Mesodermal cell (in vitro differentiated cells): ENCODE data around the gene SIGMAR1.

Experiments used
- H3K27ac ChIP-seq: 2 replicates; pipeline ENCODE4 v1.7.0; 2013; ENCODE audit warnings: mild to moderate bottlenecking, low read depth, low read length, moderate library complexity; ENCODE audit not compliant: severe bottlenecking
- H3K36me3 ChIP-seq: 2 replicates; pipeline ENCODE4 v1.7.1; 2013; ENCODE audit warnings: mild to moderate bottlenecking, low read length, moderate library complexity; ENCODE audit not compliant: control insufficient read depth, insufficient read depth
- H3K4me1 ChIP-seq: one replicate; pipeline ENCODE4 v1.7.1; 2013; ENCODE audit warnings: mild to moderate bottlenecking, low read length; ENCODE audit not compliant: insufficient read depth, control insufficient read depth, poor library complexity, severe bottlenecking
- H3K4me3 ChIP-seq: 2 replicates; pipeline ENCODE4 v1.7.0; 2013; ENCODE audit warnings: low read length, control low read depth, mild to moderate bottlenecking; ENCODE audit not compliant: insufficient read depth, poor library complexity, severe bottlenecking; ENCODE audit errors: extremely low read depth
- H3K9me3 ChIP-seq: 2 replicates; pipeline ENCODE4 v1.7.1; 2013; ENCODE audit warnings: mild to moderate bottlenecking, low read length, moderate library complexity; ENCODE audit not compliant: control insufficient read depth
- whole genome bisulfite sequencing, 2 experiments: methylation state at CpG; one replicate each; pipeline ENCODE4 v1.1.5; 2013; ENCODE audit warnings: missing lambda C conversion rate in 2 of 2; ENCODE audit not compliant: insufficient coverage in 2 of 2; 5-methylcytosine and 5-hydroxymethylcytosine counted together

The SIGMAR1 gene

DNA sequence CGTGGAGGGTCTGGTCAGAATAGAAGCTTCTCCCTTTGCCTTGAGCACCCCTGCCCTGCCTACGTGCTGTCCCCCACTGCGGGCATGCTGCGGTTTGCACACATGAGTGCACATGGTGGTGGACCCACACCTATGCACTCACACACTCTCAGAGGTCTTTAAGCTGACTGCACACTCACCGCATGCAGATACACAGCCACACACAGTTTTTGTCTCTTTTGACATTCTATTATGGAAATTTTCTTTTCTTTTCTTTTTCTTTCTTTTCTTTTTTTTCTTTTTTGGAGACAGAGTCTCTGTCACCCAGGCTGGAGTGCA, 8.1 kb downstream of the SIGMAR1 start:
- Histone ChIP-seq H3K36me3 (no peaks in the 10 kb centered on the region), H3K4me1 (peaks cover 7% of the 10 kb centered on the region), H3K4me3 (no peak overlapping the region), H3K27ac (no peak overlapping the region), H3K9me3 (no peaks in the 10 kb centered on the region)
- WGBS, 2 experiments: 21 to 35% methylated on average over 4 to 5 of the region's 5 CpGs

DNA sequence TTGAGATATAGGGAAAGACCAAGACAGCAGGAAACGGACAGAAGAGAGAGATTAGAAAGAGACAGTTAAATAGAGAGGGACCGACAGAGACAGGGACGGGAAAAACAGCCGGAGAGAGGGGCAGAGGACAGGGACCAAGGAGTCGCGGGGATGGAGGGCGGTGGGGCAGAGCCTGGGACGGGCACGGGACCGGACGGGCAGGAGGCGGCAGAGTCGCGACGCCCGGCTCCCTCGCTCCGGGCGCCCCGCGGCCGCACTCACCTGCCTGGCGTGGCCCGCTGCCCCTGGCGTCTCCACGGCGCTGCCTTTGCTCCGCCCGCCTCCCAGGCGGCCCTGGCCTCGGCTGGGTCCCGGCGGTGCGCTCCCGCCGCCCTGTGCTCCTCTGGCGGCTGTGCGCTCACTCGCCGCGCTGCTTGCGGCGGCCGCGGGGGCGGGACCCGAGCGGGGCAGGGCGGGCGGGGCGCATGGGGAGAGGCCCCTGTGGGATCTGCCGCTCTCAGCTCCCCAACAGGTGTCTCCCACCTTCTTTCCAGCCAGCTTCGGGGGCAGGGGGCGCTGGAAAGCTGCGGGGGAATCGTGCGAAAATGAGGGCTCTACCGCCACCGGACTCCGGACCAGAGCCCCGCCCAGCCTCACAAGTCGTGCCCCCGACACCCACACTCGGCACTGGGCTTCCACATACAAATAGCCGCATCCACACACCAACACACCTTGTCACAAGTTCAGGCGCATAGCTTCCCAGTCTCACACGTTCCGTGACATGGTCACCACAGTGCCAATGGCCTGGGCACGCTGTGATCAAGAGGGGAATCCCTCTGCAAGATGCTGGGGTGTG, 8.7 kb downstream of the SIGMAR1 start, which contains the start of gene ARID3C:
Gene ARID3C (minus strand): TSS at position 411 of the 835 bp plus-strand sequence. CDS start 1,052 bp downstream, outside the sequence.
- WGBS, 2 experiments: 3 to 4% methylated on average over 55 to 60 of the region's 69 CpGs
- no peak within 1 kb of the TSS for H3K27ac ChIP-seq

GRCh38 chr9:34627716-34628655, 9.6 kb downstream of the SIGMAR1 start:
- Histone ChIP-seq H3K4me1 (peaks cover 9% of the 10 kb centered on the region), H3K4me3 (peak overlapping the region; percentile 19), H3K9me3 (no peaks in the 10 kb centered on the region), H3K36me3 (no peaks in the 10 kb centered on the region), H3K27ac (no peak overlapping the region)
- WGBS, 2 experiments: 40 to 58% methylated on average over 10 to 16 of the region's 20 CpGs

More for the DNA sequence above, 8.7 kb downstream of the SIGMAR1 start, which contains the start of gene ARID3C:
- no peaks in the 10 kb centered on the region for H3K36me3 ChIP-seq
- peaks cover 9% of the 10 kb centered on the region for H3K4me1 ChIP-seq
- H3K9me3 ChIP-seq: no peaks in the 10 kb centered on the region
- peak within 1 kb of the TSS; percentile 19 for H3K4me3 ChIP-seq

GRCh38 chr9:34625186-34625486, 12.5 kb downstream of the SIGMAR1 start:
- Histone ChIP-seq H3K27ac (no peak overlapping the region), H3K4me3 (no peak overlapping the region), H3K4me1 (peaks cover 9% of the 10 kb centered on the region), H3K36me3 (no peaks in the 10 kb centered on the region), H3K9me3 (no peaks in the 10 kb centered on the region)
- WGBS, 2 experiments: 65 to 84% methylated on average over 2 of the region's 3 CpGs

DNA sequence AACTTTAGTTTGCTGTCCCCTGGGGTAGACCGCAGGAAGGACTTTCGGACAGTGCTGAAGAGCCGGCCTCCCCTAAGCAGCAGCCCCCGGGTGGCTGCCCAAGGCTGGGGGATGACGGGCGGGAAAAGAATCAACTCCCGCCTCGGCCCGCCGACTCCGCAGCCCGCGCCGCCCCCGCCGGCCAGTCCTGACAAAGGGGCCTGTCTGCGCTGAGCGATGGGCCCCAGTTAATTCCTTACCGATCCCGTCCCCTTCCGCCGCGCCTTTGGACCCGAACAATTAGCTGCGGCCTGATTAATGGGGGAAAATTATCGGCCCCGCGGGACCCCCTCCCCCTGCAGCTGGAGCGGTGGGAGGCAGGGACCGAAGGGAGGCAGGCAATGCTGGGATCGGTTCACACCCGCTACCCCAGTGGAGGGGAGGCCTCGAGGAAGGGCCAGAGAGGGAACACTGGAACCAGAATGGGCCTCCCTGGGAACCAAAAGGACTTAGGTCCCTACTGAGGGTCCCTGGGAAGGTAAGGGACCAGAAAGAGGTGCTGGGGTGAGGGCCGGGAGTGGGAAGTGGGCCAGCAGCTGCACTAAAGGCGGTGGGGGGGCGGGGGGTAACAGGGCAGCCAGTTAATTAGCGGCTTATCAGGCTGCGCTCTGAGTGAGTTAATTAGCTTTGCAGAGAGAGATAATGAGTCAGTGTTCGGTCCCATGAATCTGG, 13.0 kb downstream of the SIGMAR1 start:
- Histone ChIP-seq H3K4me3 (no peak overlapping the region), H3K9me3 (no peaks in the 10 kb centered on the region)

GRCh38 chr9:34623374-34624235, 14.0 kb downstream of the SIGMAR1 start:
- 77 to 89% methylated on average over 39 to 62 of the region's 63 CpGs for WGBS, 2 experiments
- Histone ChIP-seq H3K36me3 (no peaks in the 10 kb centered on the region), H3K9me3 (no peaks in the 10 kb centered on the region), H3K4me3 (no peak overlapping the region), H3K27ac (no peak overlapping the region), H3K4me1 (peaks cover 9% of the 10 kb centered on the region)

More for the DNA sequence above, 13.0 kb downstream of the SIGMAR1 start:
- WGBS, 2 experiments: 28 to 36% methylated on average over 9 to 37 of the region's 39 CpGs
- Histone ChIP-seq H3K36me3 (no peaks in the 10 kb centered on the region), H3K27ac (no peak overlapping the region), H3K4me1 (peaks cover 9% of the 10 kb centered on the region)

- H3K4me1 ChIP-seq: peaks cover 9% of the 10 kb centered on the region
These were observed 17.3 kb downstream of the SIGMAR1 start, which contains the start of gene DCTN3 for GRCh38 chr9:34620061-34620994. TSS of gene DCTN3 (minus strand) at chr9:34620495. CDS start at chr9:34620464, 31 bp downstream.

GRCh38 chr9:34615132-34615531, 22.5 kb downstream of the SIGMAR1 start:
- H3K4me3 ChIP-seq: no peak overlapping the region
- 85% methylated on average over 2 of the region's 2 CpGs; no CpG with 5 or more reads in 1 of the 2 experiments for WGBS, 2 experiments
- H3K9me3 ChIP-seq: no peaks in the 10 kb centered on the region
- H3K36me3 ChIP-seq: peaks cover 38% of the 10 kb centered on the region
- peaks cover 5% of the 10 kb centered on the region for H3K4me1 ChIP-seq
- no peak overlapping the region for H3K27ac ChIP-seq

More at GRCh38 chr9:34620061-34620994, 17.3 kb downstream of the SIGMAR1 start, which contains the start of gene DCTN3:
- Histone ChIP-seq H3K27ac (no peak within 1 kb of the TSS), H3K9me3 (no peaks in the 10 kb centered on the region), H3K36me3 (peaks cover 25% of the 10 kb centered on the region), H3K4me3 (peak within 1 kb of the TSS; percentile 94)
- WGBS, 2 experiments: 4 to 7% methylated on average over 38 to 41 of the region's 43 CpGs

DNA sequence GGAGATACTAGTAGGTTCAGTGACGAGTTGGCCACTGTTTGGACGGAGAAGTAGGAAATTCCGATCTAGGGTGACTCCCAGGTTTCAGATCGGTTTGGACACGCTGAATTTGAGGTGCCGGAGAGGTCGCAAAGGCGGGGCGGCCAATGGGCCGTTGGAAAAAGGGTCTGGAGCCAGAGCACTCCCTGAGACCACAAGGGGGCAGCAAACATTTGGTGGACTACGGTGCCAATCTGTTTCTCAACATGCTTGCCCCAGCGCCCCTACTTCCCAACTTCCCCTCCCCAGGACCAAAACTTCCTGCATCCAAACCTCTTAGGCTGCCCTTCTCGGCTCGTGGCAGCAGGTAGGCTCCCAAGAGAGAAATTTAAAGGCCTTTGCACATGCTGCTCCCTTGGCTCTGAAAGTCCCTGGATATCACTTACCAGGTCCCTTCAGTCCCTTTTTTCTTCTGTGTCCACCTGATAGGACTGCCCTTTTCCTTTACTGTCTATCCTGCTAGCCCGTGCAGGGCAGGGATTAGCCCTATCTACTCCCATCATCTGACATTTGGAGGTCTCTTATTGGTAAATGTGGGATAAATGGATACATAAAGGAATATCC, 24.7 kb downstream of the SIGMAR1 start:
- no peaks in the 10 kb centered on the region for H3K9me3 ChIP-seq
- peak overlapping the region; percentile 79 for H3K27ac ChIP-seq
- peaks cover 34% of the 10 kb centered on the region for H3K36me3 ChIP-seq
- H3K4me3 ChIP-seq: peak overlapping the region; percentile 71
- 2 to 3% methylated on average over 14 of the region's 15 CpGs for WGBS, 2 experiments
- H3K4me1 ChIP-seq: peaks cover 5% of the 10 kb centered on the region
